Posterior vena cava (tissue), 2 donors: Measurements from ENCODE around the gene MTPN. TPM values are rescaled to one million over a fixed set of nuclear protein-coding genes. Genes with fewer than 3 reads are reported as not detected.

Source experiments
- DNase-seq: peaks from one replicate; pipeline ENCODE4 v3.0.0-alpha.2; 2020; ENCODE audit warnings: low spot score
- intact Hi-C, 2 donors: fragments of 100-400 bp; cut with DNase I; formaldehyde crosslinking; loops; one replicate each; pipeline versions ENCODE4 v1.14.1 to v1.14.2; 2022 to 2023
- total RNA-seq, 2 donors: library from RNA; stranded (reverse); fragmentation: NEBNext Ultra II Directional; extraction: Animal tissue kit (Norgen Biotek cat#: 25700); gene quantifications; one replicate each; pipeline ENCODE4 v1.2.1, GENCODE V29; 2021
- donor health status: DM: yes; HTN: yes; CAD: no.
- donor health status: DM: yes; HTN: yes; CAD: no.

Gene MTPN
- total RNA-seq, 2 donors from 2014 or later = 89.3 to 95.0 TPM

DNA sequence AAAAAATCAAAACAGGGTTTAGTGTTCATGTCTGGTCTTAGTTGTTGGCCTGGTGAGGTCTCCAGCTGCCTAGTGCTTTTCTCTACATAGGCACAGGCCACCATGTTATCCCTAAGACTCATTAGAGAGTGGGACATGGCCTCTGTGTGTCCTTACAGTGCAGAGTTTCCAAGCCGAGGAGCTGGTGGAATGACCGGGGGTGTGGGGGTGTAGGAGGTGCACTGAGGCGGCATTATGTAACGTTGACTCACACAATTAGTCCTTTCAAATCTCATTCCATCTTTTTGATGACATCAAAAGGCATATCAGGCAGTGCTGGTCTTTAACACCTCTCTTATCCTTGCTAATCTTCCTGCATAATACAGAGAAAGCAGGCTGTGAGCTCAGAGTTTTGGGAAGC, 71.3 kb downstream of the MTPN start:
- intact Hi-C loops = no loop called here
- no peak for DNase-seq

DNA sequence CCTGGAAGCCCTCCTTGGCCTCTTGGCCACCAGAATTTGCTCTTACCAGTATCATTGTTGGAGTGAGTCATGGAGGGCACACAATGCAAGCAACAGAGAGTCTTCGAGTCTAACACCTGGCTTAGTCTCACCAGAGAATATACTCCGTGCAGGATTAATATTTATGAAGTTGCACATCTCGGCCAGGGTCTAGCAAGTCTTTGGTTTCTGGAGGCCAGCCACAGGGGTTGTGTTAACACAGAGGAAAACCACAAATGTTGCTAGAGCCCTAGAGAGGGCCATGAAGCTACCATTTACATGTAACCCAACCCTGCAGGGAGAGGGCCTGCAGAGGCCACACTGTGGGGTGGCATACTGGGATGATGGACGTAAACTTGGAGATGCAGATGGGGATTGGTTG, 71.8 kb downstream of the MTPN start:
- intact Hi-C loops = no loop called here
- no peak for DNase-seq

DNA sequence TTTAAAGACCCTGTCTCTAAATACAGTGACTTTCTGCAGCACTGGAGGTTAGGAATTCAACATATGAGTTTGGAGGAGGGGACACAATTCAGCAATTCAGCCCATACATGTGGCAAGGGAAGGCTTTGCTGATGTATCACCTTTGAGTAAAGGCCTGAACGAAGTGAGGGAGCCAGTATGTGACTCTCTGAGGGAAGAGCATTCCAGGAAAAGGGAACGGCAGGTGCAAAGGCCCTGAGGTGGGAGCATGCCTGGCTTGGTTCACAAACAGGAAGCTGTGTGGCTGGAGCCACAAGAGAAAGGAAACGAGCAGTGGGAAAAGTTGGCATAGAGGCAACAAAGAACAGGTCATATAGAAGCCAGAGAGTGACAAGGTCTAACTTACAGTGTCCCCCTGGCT, 72.9 kb downstream of the MTPN start:
- intact Hi-C loops = no loop called here
- DNase-seq = no peak

DNA sequence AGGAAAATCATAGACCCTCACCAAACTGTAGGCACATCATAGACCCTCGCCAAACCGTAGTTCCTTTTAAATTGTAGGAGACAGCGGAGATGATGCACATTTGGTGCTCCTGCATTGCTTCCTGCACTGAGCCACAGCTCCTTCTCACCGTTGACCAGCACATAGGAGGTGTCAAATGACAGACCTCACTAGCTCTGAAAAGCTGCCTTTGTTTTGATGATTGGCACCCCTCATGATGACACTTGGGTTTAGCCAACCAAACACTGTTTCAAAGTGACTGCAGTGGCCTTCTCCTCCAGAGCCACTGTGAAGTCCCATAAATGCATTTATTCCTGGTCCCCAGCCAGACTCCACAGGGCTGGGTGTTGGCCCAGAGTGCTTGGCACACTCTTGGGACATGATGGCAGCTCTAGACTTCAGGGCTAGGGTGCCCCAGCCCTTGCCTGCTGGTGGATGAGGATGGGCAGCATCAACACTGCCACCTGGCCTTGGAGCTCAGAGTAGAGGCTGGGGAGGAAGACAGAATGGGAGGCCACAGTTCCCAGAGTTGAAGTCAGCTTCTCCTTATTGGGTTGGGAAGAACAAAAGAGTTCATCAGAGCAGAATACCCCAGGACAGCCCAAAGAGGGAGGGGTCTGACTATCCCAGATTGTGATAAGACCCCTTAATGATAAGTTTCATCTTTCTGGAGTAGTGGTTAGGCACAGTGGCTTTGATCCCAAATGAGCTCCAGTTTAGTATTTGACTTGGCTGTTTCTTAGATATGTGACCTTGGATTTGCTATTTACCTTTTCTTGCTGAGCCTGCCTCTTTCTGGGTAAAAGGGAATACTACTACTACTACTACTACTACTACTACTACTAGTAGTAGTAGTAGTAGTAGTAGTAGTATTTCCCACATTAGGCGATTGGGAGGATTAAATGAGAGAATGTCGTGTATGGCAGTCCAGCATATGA, 75.3 kb downstream of the MTPN start:
- no peak for DNase-seq
- intact Hi-C loops = no loop called here

DNA sequence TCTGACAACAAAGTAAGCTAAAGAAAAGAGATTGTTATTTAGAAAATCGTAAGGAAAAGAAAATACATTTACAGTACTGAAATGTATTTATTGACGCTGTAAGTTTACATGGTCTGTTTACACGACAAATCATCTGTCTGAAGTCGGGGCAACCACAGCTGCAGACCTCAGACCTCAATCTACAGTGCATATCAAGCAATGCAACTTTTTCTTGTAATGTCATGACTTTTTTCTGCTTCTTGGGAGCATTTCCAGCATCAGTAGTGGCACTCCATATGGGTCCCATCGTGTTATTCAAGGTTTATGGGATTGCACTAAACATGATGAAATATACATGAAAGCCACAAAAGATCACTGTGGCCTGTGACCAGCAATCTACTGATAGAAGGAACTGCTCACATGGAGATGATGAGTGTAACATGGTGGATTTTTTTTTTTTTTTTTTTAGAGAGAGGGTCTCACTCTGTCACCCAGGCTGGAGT, 77.1 kb downstream of the MTPN start:
- no peak for DNase-seq
- intact Hi-C loops = no loop called here

DNA sequence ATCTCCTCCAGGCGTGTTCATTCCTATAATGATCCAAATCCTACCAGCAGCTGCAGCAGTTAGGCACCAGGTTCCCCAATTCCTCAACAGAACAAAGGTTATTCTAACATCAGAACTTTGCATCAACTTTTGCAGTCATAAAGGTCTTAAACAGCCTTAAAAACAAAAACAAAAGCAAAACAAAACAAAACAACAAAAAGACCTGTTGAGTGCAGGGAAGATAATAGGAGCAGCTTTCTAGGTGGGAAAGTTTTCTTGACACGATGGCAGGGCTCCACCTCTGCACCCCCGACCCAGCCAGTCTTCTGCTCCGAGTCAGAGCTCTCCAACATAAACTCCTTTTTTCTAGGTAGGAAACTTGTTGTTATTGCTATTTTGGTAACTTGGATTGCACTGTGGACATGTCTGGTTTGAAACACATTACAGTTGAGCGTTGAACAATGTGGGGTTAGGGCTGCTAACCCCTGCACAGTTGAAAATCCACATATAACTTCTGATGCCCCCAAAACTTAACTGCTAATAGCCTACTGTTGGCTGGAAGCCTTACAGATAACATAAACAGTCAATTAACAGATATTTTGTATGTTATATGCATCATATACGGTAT, 77.6 kb downstream of the MTPN start:
- intact Hi-C loops = no loop called here
- no peak for DNase-seq

DNA sequence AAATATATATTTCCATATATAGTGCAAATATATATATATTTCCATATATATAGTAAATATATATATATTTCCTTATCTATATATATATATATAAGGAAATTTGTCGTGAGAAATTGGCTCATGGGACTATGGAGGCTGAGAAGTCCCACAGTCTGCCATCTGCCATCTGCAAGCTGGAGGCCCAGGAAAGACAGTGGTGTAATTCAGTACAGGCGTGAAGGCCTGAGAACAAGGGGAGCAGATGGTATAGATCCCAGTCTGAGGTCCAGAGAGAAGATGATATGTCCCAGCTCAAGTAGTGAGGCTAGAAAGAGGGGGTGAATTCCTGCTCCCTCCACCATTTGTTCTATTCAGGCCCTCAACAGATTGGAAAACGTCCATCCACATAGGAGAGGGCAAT, 78.9 kb downstream of the MTPN start:
- no peak for DNase-seq
- intact Hi-C loops = no loop called here

DNA sequence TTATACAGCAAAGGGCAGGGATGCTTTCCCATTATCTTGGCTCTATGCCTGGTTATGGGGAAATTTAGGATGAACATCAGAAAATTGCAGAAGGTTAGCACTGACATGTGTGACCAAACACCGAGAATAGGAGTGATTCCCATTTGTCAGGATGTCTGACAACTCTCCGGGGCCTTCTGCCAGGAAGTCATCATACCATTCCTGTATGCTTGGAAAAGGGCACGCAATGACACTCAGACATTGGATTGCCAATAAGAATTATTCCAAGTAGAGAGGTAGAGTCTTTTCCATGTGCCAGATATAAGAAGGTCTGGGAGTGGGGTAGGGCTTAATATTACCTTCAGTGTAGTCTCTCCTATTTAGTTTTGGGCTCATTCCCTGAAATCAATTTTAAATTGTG, 82.3 kb downstream of the MTPN start:
- intact Hi-C loops = no loop called here
- no peak for DNase-seq

DNA sequence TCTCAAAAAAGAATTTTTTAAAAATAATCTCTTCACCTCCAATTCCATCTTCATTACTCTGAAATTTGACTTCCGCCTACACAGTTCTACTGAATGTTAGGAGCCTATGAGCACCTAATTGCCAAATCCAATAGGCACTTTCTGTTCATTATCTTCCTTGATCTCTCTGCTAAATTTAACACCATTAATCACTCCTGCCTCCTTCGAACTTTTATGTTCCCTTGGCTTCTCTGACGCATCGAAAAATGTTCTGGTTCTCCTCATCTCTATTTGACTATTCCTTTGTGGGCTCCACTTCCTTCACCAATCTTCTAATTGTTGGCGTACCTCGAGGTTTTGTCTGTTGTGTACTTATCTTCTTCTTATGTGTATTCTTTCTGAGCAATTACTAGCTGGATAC, 87.3 kb downstream of the MTPN start:
- no peak for DNase-seq
- intact Hi-C loops = no loop called here

DNA sequence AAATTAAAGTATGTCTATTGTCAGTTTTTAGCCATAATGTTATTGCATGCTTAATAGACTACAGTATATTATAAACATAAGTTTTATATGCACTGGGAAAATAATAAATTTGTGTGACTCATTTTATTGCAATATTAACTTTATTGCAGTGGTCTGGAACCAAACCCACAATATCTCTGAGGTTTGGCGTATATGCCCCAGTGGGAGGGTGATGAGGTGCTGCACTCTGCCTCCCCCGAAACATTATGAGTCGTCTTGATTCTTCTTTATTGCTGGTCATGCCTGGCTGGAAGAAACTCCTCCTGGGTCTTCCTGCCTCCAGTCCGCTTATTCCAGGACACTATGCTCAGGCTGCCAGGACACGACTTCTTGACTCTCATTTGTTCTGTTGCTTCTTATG, 88.4 kb downstream of the MTPN start:
- no peak for DNase-seq
- intact Hi-C loops = no loop called here

DNA sequence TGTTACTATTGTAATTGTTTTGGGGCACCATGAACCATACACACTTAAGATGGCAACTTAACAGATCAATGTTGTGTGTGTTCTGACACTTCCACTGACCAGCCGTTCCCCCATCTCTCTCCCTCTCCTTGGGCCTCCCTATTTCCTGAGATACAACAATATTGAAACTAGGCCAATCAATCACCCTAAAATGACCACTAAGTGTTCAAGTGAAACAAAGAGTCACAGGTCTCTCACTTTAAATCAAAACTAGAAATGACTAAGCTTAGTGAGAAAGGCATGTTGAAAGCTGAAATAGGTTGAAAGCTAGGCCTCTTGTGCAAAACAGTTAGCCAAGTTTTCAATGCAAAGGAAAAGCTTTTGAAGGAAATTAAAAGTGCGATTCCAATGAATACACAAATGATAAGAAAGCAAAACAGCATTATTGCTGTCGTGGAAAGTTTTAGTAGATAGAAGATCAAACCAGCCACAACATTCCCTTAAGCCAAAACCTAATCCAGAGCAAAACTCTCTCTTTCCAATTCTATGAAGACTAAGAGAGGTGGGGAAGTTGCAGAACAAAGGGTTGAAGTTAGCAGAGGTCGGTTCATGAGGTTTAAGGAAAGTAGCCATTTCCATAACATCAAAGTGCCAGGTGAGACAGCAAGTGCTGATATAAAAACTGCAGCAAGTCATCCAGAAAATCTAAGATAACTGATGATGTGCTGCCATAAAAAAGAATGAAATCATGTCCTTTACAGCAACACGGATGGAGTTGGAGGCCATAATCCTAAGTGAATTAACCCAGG, 90.6 kb downstream of the MTPN start:
- intact Hi-C loops = no loop called here
- no peak for DNase-seq

DNA sequence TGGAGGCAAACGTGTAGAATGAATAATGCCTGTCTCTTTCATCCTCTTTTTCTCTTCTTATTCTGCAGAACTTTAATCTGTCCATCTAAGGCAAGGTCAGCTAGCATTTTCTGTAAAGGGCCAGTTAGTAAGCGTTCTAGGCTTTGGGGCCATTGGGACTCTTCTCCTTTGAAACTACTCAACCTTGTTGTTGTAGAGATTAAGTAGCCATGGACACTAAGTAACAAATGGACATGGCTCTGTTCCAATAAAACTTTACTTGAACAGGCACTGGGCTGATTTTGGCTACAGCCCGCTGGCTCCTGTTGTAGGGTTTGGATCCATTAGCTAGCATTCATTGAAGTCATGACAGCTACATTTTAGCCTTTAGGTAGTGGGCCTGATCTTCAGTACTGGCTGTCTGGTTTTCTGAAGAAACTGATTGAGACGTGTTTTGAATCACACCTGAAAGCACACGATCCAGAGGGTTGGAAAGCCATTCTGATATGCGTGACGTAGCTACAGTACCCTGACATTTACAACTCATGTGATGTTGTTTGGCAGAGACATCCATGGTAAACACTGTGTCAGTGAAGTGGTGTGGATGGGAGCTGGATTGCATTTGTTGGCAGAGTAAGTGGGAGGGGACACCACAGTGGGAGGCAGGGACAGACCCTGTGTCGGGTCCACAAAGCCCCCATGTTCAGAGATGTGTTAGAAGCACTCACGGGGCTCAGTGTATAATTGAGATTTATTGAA, 92.5 kb downstream of the MTPN start:
- no peak for DNase-seq
- intact Hi-C loops = no loop called here

DNA sequence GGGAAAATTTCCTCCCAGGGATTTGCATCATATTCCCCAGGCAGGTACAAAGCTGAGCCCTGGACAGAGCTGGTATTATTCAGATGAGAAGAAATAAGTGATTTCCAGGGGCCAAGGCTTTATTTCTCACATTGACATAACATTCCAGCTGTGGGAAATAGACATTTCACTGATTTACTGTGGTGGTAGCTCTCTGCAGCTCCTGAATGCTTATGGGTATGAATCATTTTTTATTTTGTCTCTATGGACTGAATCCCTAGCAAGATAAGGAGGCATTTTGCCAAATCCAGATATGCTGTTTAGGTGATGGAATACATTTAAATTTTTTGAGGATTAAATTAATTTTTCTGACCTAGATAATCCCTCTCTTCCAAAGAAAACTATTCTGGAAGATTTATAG, 97.9 kb downstream of the MTPN start:
- DNase-seq = no peak
- intact Hi-C loops = no loop called here

DNA sequence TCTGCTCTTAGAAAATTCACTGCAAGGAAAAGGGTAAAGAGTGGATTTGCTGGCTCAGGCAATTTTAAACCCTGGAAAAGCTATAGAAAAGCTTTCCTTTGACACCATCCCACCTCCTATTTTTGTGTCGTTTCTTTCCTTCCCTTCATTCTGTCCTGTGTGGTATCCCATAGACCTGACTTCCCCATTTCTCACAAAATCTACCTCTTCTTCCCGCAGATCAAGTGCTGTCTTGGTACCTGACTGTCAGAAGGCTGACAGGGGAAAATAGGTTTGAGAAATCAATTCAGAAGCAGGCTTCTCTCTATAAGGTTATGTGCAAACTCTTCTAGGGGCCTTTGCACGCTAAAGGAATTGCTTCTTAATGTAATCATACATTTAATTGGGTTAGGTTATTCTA, 98.9 kb downstream of the MTPN start:
- intact Hi-C loops = no loop called here
- DNase-seq = no peak

DNA sequence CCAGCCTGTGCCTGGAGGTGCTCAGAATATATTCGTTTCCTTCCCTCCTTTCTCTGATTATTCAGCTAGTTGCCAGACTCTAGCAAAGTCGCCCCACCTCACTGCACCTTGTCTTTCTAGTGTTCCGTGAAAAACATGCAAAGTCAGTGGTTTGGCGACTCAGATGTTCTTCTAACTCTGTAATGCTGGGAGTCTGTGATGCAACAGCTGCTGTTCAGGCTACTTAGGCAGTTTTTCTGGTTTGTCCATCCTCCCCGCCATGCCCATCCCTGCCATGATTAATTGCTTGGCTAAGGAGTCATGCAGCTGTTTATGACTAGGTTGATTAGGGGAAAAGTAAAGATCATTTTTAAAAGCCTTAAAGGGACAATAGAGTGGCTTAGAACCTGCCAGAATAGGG, 99.4 kb downstream of the MTPN start:
- DNase-seq = no peak
- intact Hi-C loops = no loop called here

Other genes starting within 250 kb of the MTPN start
- under 1 TPM in 1 of 2 donors, not detected in 1; 0.62 TPM for gene SLC13A4, start 249.2 kb downstream of the MTPN start, total RNA-seq
- 10 to 100 TPM; 11.9 to 38.1 TPM for gene FAM180A, start 228.5 kb downstream of the MTPN start, total RNA-seq